ENCODE data around the gene FIS1. TPM values are rescaled to one million over a fixed set of nuclear protein-coding genes. Genes with fewer than 3 reads are reported as not detected.

FIS1 gene
- total RNA-seq, 4 donors from 2014 or later, result 143 to 289 (median 231) TPM

DNA sequence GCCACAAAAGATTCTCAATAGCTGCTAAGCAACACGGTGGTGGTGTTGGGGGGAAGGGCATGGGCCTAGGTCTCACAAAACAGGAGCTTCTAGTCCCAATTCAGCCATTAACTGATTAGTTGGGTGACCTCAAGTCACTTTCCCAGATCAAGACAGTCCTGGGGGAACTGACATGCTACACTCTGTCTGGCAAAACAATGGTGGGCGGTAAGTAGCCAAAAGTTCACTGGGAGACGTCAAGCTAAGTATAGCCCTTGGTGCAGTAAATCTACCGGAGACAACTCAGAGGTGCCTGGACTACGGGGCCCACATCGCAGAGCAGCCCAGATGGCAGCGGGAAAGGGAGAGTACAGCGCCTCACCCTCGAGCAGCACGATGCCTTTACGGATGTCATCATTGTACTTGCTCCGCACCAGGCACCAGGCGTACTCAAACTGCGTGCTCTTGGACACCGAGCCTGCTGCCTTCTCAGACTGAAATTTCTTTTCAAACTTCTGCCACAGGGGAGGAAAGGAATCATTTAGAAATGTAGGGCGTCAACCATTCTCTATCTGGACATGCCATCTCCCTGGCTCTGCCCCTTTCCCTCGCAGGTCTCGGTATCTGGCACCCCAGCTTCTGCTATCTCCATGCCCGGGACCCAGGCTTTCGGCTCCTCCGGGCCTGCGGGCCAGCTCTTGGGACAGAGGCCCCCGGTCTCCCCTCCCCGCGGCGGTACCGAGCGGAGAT, 1.1 kb downstream of the FIS1 start:
- Histone ChIP-seq H3K27me3 (no peaks in the 10 kb centered on the region), H3K27ac (peak overlapping the region; percentile 93 to 96 (median 96)), H3K36me3 (peaks cover 0 to 18% (median 0%) of the 10 kb centered on the region in 3 donors), H3K4me1 (peaks cover 0 to 31% (median 12%) of the 10 kb centered on the region in 4 donors), H3K9me3 (no peaks in the 10 kb centered on the region), H3K4me3 (peak overlapping the region; percentile 70 to 89 (median 77))
- TF ChIP-seq POLR2A (IDR thresholded peaks at IDR 0.05), result peak in 1 of 2 donors; percentile 33
- TF ChIP-seq, protein P1, sequence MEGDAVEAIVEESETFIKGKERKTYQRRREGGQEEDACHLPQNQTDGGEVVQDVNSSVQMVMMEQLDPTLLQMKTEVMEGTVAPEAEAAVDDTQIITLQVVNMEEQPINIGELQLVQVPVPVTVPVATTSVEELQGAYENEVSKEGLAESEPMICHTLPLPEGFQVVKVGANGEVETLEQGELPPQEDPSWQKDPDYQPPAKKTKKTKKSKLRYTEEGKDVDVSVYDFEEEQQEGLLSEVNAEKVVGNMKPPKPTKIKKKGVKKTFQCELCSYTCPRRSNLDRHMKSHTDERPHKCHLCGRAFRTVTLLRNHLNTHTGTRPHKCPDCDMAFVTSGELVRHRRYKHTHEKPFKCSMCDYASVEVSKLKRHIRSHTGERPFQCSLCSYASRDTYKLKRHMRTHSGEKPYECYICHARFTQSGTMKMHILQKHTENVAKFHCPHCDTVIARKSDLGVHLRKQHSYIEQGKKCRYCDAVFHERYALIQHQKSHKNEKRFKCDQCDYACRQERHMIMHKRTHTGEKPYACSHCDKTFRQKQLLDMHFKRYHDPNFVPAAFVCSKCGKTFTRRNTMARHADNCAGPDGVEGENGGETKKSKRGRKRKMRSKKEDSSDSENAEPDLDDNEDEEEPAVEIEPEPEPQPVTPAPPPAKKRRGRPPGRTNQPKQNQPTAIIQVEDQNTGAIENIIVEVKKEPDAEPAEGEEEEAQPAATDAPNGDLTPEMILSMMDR (IDR thresholded peaks at IDR 0.05), result peak in 1 of 6 experiments; percentile 88
- peak in 2 of 3 donors; percentile 57 to 68 for DNase-seq

DNA sequence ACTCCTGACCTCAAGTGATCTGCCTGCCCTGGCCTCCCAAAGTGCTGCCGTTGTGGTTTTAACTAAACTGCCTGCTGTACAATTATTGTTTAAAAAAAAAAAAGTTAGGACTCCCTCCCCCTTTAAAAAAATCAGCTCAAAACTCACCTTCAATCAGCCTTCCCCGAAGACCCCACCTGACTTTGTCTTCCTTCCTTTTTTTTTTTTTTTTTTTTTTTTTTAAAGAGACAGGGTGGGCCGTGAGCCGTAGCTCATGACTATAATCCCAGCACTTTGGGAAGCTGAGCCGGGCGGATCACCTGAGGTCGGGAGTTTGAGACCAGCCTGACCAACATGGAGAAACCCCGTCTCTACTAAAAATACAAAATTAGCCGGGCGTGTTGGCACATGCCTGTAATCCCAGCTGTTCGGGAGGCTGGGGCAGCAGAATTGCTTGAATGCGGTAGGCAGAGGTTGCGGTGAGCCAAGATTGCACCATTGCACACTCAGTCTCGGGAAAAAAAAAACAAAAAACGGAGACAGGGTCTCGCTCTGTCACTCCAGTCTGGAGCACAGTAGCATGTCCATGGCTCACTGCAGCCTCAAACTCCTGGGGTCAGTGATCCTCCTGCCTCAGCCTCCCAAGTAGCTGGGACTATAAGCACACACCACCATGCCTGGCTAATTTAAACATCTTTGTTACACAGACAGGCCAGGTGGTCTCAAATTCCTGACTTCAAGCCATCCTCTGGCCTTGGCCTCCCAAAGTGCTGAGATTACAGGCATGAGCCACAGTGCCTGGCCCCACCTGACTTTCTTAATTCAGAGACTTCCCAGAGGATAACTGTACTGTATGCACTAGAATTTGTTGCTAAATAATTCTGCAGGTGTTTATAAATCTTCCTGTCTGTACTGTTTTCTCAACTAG, 3.2 kb downstream of the FIS1 start:
- no peak for DNase-seq
- Histone ChIP-seq H3K4me3 (peak overlapping the region in 1 of 4 donors; percentile 60), H3K4me1 (peaks cover 0 to 48% (median 14%) of the 10 kb centered on the region in 4 donors), H3K27ac (peak overlapping the region in 3 of 4 donors; percentile 72 to 100 (median 98)), H3K36me3 (peaks cover 0 to 15% (median 0%) of the 10 kb centered on the region in 3 donors), H3K9me3 (no peaks in the 10 kb centered on the region), H3K27me3 (no peaks in the 10 kb centered on the region)
- TF ChIP-seq POLR2A (IDR thresholded peaks at IDR 0.05), result no peak
- TF ChIP-seq, protein P1 (IDR thresholded peaks at IDR 0.05), result no peak

DNA sequence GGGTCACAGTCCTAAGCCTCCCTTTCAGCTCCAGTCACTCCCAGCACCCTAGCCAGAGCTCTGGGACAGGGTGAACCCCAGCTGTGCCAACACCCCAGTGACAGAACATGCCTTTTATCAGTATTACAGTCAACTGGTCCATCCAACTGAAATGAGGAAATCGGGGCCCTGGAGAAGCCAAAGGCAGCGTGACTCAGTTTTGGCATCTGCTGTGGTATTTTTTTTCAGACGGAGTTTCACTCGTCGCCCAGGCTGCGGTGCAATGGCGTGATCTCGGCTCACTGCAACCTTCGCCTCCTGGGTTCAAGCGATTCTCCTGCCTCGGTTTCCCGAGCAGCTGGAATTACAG, 3.9 kb downstream of the FIS1 start:
- Histone ChIP-seq H3K27ac (peak overlapping the region in 3 of 4 donors; percentile 72 to 100 (median 98)), H3K4me1 (peaks cover 0 to 48% (median 14%) of the 10 kb centered on the region in 4 donors), H3K4me3 (peak overlapping the region in 2 of 4 donors; percentile 52 to 60), H3K27me3 (no peaks in the 10 kb centered on the region), H3K9me3 (no peaks in the 10 kb centered on the region), H3K36me3 (peaks cover 0 to 15% (median 0%) of the 10 kb centered on the region in 3 donors)
- peak in 2 of 3 donors; percentile 82 to 89 for DNase-seq
- TF ChIP-seq, protein P1 (IDR thresholded peaks at IDR 0.05), result no peak
- peak; percentile 29 to 79 for TF ChIP-seq POLR2A (IDR thresholded peaks at IDR 0.05)

DNA sequence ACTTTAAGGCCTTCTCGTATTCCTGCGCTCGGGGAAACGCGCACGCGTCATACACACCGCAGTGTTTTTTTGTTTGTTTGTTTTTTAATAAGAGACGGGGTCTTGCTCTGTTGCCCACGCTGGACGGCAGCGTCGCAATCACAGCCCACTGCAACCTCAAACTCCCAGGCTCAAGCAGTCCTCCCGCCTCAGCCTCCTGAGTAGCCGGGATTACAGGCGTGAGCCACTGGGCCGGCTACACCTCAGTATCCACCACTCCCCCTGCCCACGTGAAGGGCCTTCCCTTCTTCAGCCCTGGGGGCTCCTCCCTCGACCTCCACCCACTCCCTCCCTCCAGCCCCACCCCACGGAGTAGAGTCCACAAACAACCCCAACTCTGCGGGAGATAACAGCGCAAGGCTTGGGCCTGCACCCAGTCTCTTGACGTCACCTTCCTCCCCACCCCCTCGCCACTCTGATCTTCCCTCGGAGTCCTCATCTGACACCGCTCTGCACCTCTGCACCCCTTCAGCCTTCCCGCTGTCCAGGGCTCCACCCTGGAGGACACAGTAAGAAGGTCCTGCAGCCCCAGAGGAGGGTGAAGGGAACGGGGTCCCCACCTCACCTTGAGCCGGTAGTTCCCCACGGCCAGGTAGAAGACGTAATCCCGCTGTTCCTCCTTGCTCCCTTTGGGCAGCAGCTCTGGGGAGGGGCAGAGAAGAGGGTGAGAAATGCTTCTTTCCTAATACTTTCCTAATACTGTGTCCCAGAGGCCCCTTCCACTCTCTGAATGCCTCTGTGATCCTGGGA, 4.5 kb downstream of the FIS1 start:
- peak overlapping the region in 2 of 4 donors; percentile 60 for H3K4me3 ChIP-seq

More for the DNA sequence above, 4.5 kb downstream of the FIS1 start:
- Histone ChIP-seq H3K9me3 (no peaks in the 10 kb centered on the region), H3K27me3 (no peaks in the 10 kb centered on the region), H3K4me1 (peaks cover 0 to 44% (median 12%) of the 10 kb centered on the region in 4 donors), H3K27ac (peak overlapping the region in 3 of 4 donors; percentile 72 to 100 (median 98)), H3K36me3 (peaks cover 0 to 15% (median 0%) of the 10 kb centered on the region in 3 donors)
- DNase-seq, result peak in 2 of 3 donors; percentile 93 to 94
- TF ChIP-seq, protein P1 (IDR thresholded peaks at IDR 0.05), result peak in 1 of 6 experiments; percentile 4
- peak; percentile 89 to 97 for TF ChIP-seq POLR2A (IDR thresholded peaks at IDR 0.05)

All from Peyer's patch (tissue), 4 donors.